Measurements from ENCODE around the gene HMX1. TPM values are rescaled to one million over a fixed set of nuclear protein-coding genes. Genes with fewer than 3 reads are reported as not detected.

HMX1 gene
- total RNA-seq, 1 donor from 2014 or later: 0.92 TPM

DNA sequence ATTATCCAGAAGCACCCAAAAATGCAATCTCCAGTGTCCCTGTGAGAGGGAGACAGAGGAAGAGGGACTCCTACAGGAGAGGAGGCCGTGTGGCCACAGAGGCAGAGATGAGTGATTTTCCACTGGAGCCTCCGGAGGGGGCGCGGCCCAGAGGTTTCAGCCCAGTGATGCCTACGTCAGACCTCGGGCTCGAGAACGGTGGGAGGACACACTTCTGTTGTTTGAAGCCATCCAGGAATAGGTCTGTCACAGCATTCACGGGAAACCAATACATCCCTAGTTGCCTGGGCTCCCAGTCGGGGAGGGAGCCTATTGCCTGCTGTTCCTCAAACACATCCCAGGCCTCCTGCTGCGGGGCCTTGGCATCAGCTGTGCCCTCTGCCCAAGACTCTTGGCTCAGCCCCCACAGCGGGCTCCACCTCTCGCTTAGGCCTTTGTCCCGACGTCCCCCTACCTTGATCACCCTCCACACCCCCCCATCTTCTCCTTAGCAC, 39.2 kb upstream of the HMX1 start:
- DNase-seq (ENCODE audit: low spot score in 2 of 2, unreplicated experiment in 2 of 2): no peak
- H3K9me3 Mint-ChIP-seq: no peaks in the 10 kb centered on the region
- TF ChIP-seq, protein P1, sequence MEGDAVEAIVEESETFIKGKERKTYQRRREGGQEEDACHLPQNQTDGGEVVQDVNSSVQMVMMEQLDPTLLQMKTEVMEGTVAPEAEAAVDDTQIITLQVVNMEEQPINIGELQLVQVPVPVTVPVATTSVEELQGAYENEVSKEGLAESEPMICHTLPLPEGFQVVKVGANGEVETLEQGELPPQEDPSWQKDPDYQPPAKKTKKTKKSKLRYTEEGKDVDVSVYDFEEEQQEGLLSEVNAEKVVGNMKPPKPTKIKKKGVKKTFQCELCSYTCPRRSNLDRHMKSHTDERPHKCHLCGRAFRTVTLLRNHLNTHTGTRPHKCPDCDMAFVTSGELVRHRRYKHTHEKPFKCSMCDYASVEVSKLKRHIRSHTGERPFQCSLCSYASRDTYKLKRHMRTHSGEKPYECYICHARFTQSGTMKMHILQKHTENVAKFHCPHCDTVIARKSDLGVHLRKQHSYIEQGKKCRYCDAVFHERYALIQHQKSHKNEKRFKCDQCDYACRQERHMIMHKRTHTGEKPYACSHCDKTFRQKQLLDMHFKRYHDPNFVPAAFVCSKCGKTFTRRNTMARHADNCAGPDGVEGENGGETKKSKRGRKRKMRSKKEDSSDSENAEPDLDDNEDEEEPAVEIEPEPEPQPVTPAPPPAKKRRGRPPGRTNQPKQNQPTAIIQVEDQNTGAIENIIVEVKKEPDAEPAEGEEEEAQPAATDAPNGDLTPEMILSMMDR (IDR thresholded peaks at IDR 0.05; ENCODE audit: unreplicated experiment): no peak
- no peaks in the 10 kb centered on the region for H3K36me3 Mint-ChIP-seq
- H3K27ac Mint-ChIP-seq: no peak overlapping the region
- H3K4me1 Mint-ChIP-seq: peaks cover 10% of the 10 kb centered on the region
- no peak overlapping the region for H3K4me3 Mint-ChIP-seq
- H3K27me3 Mint-ChIP-seq (ENCODE audit: low read depth): peaks cover 49% of the 10 kb centered on the region

DNA sequence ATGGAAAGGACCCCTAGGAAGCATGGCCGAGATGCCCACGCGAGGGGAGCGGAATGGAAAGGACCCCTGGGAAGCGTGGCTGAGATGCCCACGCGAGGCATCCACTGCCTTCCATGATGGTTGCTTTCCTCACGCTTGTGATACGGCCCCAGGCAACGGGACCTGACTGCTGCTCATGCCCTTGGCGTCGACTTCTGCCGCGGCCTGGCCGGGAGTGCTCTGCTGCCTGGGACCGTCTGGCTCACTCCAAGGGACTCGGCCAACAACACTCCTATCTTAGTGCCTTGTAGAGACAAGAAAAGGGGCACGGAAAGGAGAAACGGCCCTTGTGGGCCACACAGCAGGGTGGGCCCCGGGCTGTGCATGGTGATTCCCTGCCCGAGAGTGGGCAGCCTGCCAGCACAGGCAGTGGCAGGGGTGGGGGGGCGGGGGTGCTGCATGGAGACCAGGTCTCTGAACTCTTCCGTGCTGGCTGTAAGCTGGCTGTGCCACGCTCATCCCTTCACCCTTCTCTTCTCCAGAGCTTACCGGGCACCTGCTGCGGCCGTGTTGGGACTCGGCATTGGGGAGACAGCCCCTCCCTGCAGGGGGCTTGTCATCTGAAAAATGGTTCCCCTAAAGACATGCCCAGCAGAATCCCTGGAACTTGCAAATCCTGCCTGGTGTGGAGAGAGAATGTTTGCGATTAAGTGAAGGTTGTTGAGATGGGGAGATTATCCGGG, 38.6 kb upstream of the HMX1 start:
- TF ChIP-seq, protein P1 (IDR thresholded peaks at IDR 0.05; ENCODE audit: unreplicated experiment): no peak
- Mint-ChIP-seq H3K27me3 (ENCODE audit: low read depth) (peaks cover 55% of the 10 kb centered on the region), H3K4me1 (peaks cover 10% of the 10 kb centered on the region), H3K9me3 (no peaks in the 10 kb centered on the region), H3K4me3 (no peak overlapping the region), H3K27ac (no peak overlapping the region), H3K36me3 (no peaks in the 10 kb centered on the region)
- DNase-seq (ENCODE audit: low spot score in 2 of 2, unreplicated experiment in 2 of 2): peak in 1 of 2 experiments; percentile 27

DNA sequence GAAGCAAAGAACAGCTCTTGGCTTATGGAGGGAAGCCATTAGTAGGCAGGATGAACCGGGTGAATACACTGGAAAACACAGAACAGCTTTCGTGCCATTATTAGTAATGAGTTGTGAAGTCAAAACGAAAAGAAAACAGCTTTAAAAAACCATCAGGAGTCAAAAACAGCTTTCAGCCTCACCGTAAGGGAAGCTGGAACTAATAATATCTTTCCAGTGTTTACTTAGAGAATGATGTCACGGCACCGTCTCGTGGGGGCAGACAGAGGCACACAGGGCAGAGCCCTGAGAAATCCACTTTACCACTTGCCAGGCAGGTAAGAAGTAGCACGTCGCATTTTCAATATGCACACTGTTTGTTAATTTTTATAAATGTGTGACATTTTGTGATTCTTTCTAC, 37.9 kb upstream of the HMX1 start:
- H3K4me1 Mint-ChIP-seq: peaks cover 10% of the 10 kb centered on the region
- H3K36me3 Mint-ChIP-seq: no peaks in the 10 kb centered on the region
- no peak overlapping the region for H3K4me3 Mint-ChIP-seq
- no peaks in the 10 kb centered on the region for H3K9me3 Mint-ChIP-seq
- peak in 1 of 2 experiments; percentile 11 for DNase-seq (ENCODE audit: low spot score in 2 of 2, unreplicated experiment in 2 of 2)
- peaks cover 62% of the 10 kb centered on the region for H3K27me3 Mint-ChIP-seq (ENCODE audit: low read depth)
- H3K27ac Mint-ChIP-seq: no peak overlapping the region
- TF ChIP-seq, protein P1 (IDR thresholded peaks at IDR 0.05; ENCODE audit: unreplicated experiment): no peak

DNA sequence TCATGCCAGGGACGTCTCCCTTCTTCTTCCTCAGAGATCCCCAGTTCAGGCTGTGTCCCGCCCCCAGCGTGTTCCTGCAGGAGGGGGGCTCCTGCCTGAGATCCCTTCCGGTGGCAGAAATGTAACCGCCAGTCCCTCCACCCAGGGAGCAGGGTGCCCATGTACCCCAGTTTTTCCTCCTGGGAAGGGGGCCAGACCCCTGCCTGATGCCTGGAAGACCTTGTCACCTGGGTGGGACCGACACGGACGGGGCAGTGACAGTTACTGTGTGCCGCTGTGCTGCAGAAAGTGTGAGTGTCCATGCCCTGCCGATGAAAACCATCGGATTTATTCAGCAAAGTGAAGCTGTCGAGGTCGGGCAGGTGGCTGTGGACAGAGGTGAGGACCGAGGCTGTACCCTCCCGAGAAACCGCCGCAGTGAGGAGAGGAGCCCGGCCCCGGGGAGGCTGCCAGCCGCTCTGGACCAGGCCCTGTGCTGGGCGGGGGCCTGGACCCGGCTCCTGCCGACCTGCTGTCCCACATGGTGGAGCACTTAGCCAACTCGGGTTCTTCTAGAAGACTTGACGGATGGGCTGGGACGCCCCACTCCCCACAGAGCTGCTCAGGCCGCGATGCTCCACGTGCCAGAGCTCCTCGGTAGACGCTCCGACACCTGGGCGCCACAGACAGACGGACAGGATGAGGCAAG, 36.7 kb upstream of the HMX1 start:
- TF ChIP-seq, protein P1 (IDR thresholded peaks at IDR 0.05; ENCODE audit: unreplicated experiment): no peak
- no peak overlapping the region for H3K27ac Mint-ChIP-seq
- peaks cover 72% of the 10 kb centered on the region for H3K27me3 Mint-ChIP-seq (ENCODE audit: low read depth)
- no peak overlapping the region for H3K4me3 Mint-ChIP-seq
- peaks cover 8% of the 10 kb centered on the region for H3K4me1 Mint-ChIP-seq
- H3K36me3 Mint-ChIP-seq: no peaks in the 10 kb centered on the region
- no peaks in the 10 kb centered on the region for H3K9me3 Mint-ChIP-seq
- peak in 1 of 2 experiments; percentile 37 for DNase-seq (ENCODE audit: low spot score in 2 of 2, unreplicated experiment in 2 of 2)

DNA sequence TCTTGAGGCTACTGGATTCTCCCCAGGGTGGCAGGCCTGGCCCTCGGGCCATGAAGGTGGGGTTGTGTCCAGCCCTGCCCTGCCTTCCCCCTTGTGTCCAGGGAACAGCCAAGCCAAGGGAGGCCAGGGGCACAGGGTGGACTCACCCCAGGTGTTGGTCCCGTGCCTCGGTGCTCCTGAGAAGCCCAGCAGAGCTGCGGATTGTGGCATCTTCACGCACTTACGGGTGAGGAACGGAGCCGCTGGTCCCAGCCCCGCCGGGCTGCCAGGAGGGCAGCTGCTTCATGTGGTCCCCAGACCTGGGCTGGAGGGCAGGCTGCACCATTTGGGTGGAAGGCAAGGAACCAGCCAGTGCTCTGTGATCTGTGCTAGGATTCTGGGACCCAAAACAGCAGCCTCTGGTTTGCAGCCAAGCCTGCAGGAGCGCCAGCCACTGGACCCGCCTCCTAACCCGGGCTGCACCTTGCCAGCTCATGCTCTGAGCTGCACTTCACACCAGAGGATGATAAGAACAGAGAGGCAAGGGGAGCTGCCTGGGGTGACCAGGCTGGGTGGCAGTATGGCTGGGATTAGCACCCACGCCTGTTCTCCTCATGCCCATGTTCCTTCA, 36.1 kb upstream of the HMX1 start:
- H3K27me3 Mint-ChIP-seq (ENCODE audit: low read depth): peaks cover 71% of the 10 kb centered on the region
- DNase-seq (ENCODE audit: low spot score in 2 of 2, unreplicated experiment in 2 of 2): no peak
- no peaks in the 10 kb centered on the region for H3K36me3 Mint-ChIP-seq

More for the DNA sequence above, 36.1 kb upstream of the HMX1 start:
- no peak overlapping the region for H3K4me3 Mint-ChIP-seq
- no peaks in the 10 kb centered on the region for H3K9me3 Mint-ChIP-seq
- TF ChIP-seq, protein P1 (IDR thresholded peaks at IDR 0.05; ENCODE audit: unreplicated experiment): no peak
- H3K4me1 Mint-ChIP-seq: peaks cover 4% of the 10 kb centered on the region
- no peak overlapping the region for H3K27ac Mint-ChIP-seq
